HCT116 (cell line): ENCODE results near the gene RIPK3. TPM values are rescaled to one million over a fixed set of nuclear protein-coding genes. Genes with fewer than 3 reads are reported as not detected.

Source experiments
- ATAC-seq: fragments of 200-7000 bp; cut with Tn5 transposase; 2 replicates; pipeline ENCODE4 v1.9.1; 2020; ENCODE audit warnings: mild to moderate bottlenecking, moderate library complexity
- BruUV-seq: library from RNA; stranded (reverse); fragments of 400-500 nt; replicated peaks from 2 replicates; lab custom pipeline; 2021; lab: Mats Ljungman, UMichigan
- CTCF ChIA-PET: fragments of 300-600 bp; sonication (Branson Sonifier 250); formaldehyde crosslinking; loops from one replicate; lab custom pipeline; 2021; ENCODE audit warnings: antibody characterized with exemption; lab: Charles Lee
- POLR2A ChIA-PET: fragments of 300-600, 350-600 bp; sonication (Branson Sonifier 250); formaldehyde crosslinking; loops from one replicate; lab custom pipeline; 2021; ENCODE audit warnings: antibody characterized with exemption; lab: Charles Lee
- RAD21 ChIA-PET, 2 experiments: fragments of 300-600 bp; sonication (Branson Sonifier 250); formaldehyde crosslinking; loops; one replicate each; lab custom pipeline; 2023; ENCODE audit warnings: low total read pairs in 2 of 2; ENCODE audit not compliant: uncharacterized antibody in 2 of 2, unreplicated experiment in 2 of 2, low non-redundant PET in 1 of 2; lab: Charles Lee
- DNase-seq: peaks from one replicate; pipeline ENCODE4 v3.0.0-alpha.2; 2010; ENCODE audit warnings: low read depth, low spot score
- H2AFZ ChIP-seq: fragments of 200-600 bp; shearing (Covaris generic), sonication (generic); 2 replicates; pipeline ENCODE4 v1.6.1; 2017; ENCODE audit warnings: low read depth, mixed run types, mixed read lengths, antibody characterized with exemption, low read length; ENCODE audit not compliant: poor library complexity, severe bottlenecking
- H3K27ac ChIP-seq: 2 replicates; pipeline ENCODE4 v1.5.1; 2012; ENCODE audit warnings: low read depth, low read length
- H3K27me3 ChIP-seq: fragments of 200-600 bp; sonication (generic); 2 replicates; pipeline ENCODE4 v1.6.1; 2016; ENCODE audit warnings: mixed run types, low read length, mixed read lengths; ENCODE audit not compliant: insufficient read depth
- H3K36me3 ChIP-seq, 2 experiments: fragments of 200-500 bp in 1 of 2; fragments of 200-600 bp in 1 of 2; sonication (Bioruptor generic) in 1 of 2; sonication (generic) in 1 of 2; 2 replicates each; pipeline versions ENCODE4 v1.5.1 to v1.6.1; 2014 to 2016; ENCODE audit warnings: low read length in 2 of 2, inconsistent platforms in 1 of 2, mixed read lengths in 1 of 2, mixed run types in 1 of 2; ENCODE audit not compliant: insufficient read depth in 2 of 2, control insufficient read depth in 1 of 2
- H3K4me1 ChIP-seq, 2 experiments: fragments of 200-600 bp in 1 of 2; sonication (generic) in 1 of 2; 2 replicates each; pipeline versions ENCODE4 v1.5.1 to v1.6.1; 2012 to 2017; ENCODE audit warnings: low read length in 2 of 2, inconsistent platforms in 1 of 2, mild to moderate bottlenecking in 1 of 2, mixed read lengths in 1 of 2, mixed run types in 1 of 2, moderate library complexity in 1 of 2; ENCODE audit not compliant: insufficient read depth in 2 of 2, control insufficient read depth in 1 of 2
- H3K4me2 ChIP-seq: fragments of 200-600 bp; sonication (generic); 2 replicates; pipeline ENCODE4 v1.6.1; 2017; ENCODE audit warnings: mixed run types, low read length, mixed read lengths
- H3K4me3 ChIP-seq, 2 experiments: fragments of 200-600 bp in 1 of 2; sonication (generic) in 1 of 2; replicated peaks in 1 of 2; 2 replicates each; pipeline ENCODE4 v1.5.1; 2011 to 2016; ENCODE audit warnings: low read length in 2 of 2, control low read depth in 1 of 2, low read depth in 1 of 2, mild to moderate bottlenecking in 1 of 2, mixed read lengths in 1 of 2, mixed run types in 1 of 2
- H3K79me2 ChIP-seq: fragments of 200-600 bp; sonication (generic); 2 replicates; pipeline ENCODE4 v1.6.1; 2017; ENCODE audit warnings: mild to moderate bottlenecking, mixed run types, low read length, moderate library complexity, mixed read lengths; ENCODE audit not compliant: insufficient read depth
- H3K9ac ChIP-seq: fragments of 200-600 bp; sonication (generic); 2 replicates; pipeline ENCODE4 v1.6.1; 2016; ENCODE audit warnings: low read length, mixed read lengths
- H3K9me2 ChIP-seq: fragments of 200-600 bp; sonication (generic), shearing (Covaris generic); 2 replicates; pipeline ENCODE4 v1.6.1; 2017; ENCODE audit warnings: mixed run types, mild to moderate bottlenecking, moderate library complexity; ENCODE audit not compliant: insufficient read depth
- H3K9me3 ChIP-seq, 2 experiments: fragments of 200-500 bp in 1 of 2; fragments of 200-600 bp in 1 of 2; sonication (Bioruptor generic) in 1 of 2; sonication (generic) in 1 of 2; 2 replicates each; pipeline ENCODE4 v1.6.1; 2014 to 2017; ENCODE audit warnings: low read length in 2 of 2, mixed read lengths in 2 of 2, inconsistent platforms in 1 of 2, low read depth in 1 of 2, mild to moderate bottlenecking in 1 of 2, mixed run types in 1 of 2, moderate library complexity in 1 of 2; ENCODE audit not compliant: control insufficient read depth in 1 of 2, insufficient read depth in 1 of 2
- H4K20me1 ChIP-seq: fragments of 200-600 bp; sonication (generic), shearing (Covaris generic); 2 replicates; pipeline ENCODE4 v1.6.1; 2017; ENCODE audit warnings: mixed run types, mild to moderate bottlenecking, moderate library complexity; ENCODE audit not compliant: insufficient read depth
- CBX3 ChIP-seq: IDR thresholded peaks from 2 replicates; pipeline ENCODE4 v1.6.1; 2012; ENCODE audit warnings: low read depth
- EGR1 ChIP-seq: IDR thresholded peaks from 2 replicates; pipeline ENCODE4 v1.6.1; 2012; ENCODE audit warnings: low read depth
- ELF1 ChIP-seq: IDR thresholded peaks from 2 replicates; pipeline ENCODE4 v1.6.1; 2012; ENCODE audit warnings: low read depth, borderline replicate concordance
- EZH2 ChIP-seq: fragments of 200-600 bp; sonication (generic); IDR thresholded peaks from 2 replicates; pipeline ENCODE4 v1.6.1; 2017; ENCODE audit warnings: antibody characterized with exemption, mixed run types
- JUND ChIP-seq: IDR thresholded peaks from 2 replicates; pipeline ENCODE4 v1.6.1; 2012
- POLR2A ChIP-seq: IDR thresholded peaks from 2 replicates; pipeline ENCODE4 v1.7.0; 2011; ENCODE audit warnings: borderline replicate concordance; ENCODE audit not compliant: insufficient read depth, insufficient read length; ENCODE audit errors: extremely low read depth
- POLR2AphosphoS5 ChIP-seq: IDR thresholded peaks from 2 replicates; pipeline ENCODE4 v1.6.1; 2011; ENCODE audit warnings: mild to moderate bottlenecking, low read depth, low read length, moderate library complexity
- RAD21 ChIP-seq: IDR thresholded peaks from 2 replicates; pipeline ENCODE4 v1.6.1; 2012; ENCODE audit warnings: low read depth, mild to moderate bottlenecking
- SIN3A ChIP-seq: IDR thresholded peaks from 2 replicates; pipeline ENCODE4 v1.6.1; 2012; ENCODE audit warnings: low read depth
- TCF7L2 ChIP-seq: IDR thresholded peaks from 2 replicates; pipeline ENCODE4 v1.7.0; 2011; ENCODE audit warnings: borderline replicate concordance, inconsistent platforms; ENCODE audit not compliant: insufficient read depth, insufficient read length; ENCODE audit errors: extremely low read depth
- YY1 ChIP-seq: IDR thresholded peaks from 2 replicates; pipeline ENCODE4 v1.6.1; 2011; ENCODE audit warnings: low read length, low read depth, moderate library complexity, mild to moderate bottlenecking; ENCODE audit not compliant: insufficient replicate concordance; ENCODE audit errors: extremely low read depth
- intact Hi-C: fragments of 100-400 bp; cut with micrococcal nuclease; formaldehyde crosslinking; loops from 2 replicates; pipeline ENCODE4 v1.10.0; 2022
- total RNA-seq: library from RNA; stranded (reverse); gene quantifications from one replicate; pipeline ENCODE4 v1.2.1, GENCODE V29; 2021; ENCODE audit not compliant: unreplicated experiment
- TF ChIP-seq, protein P1 (sequence below): IDR thresholded peaks from 2 replicates; pipeline ENCODE4 v1.6.1; 2012
- TF ChIP-seq, protein P2 (sequence below): IDR thresholded peaks from 2 replicates; pipeline ENCODE4 v1.6.1; 2012
- TF ChIP-seq, protein P3 (sequence below), 3 experiments: fragments of 200-600 bp in 1 of 3; sonication (generic) in 1 of 3; IDR thresholded peaks in 2 of 3; conservative IDR thresholded peaks in 1 of 3; 2 replicates each; pipeline ENCODE4 v1.5.1; 2012 to 2017; ENCODE audit warnings: low read depth in 2 of 3, low read length in 2 of 3, antibody characterized with exemption in 1 of 3, borderline replicate concordance in 1 of 3, control low read depth in 1 of 3, mild to moderate bottlenecking in 1 of 3, mixed read lengths in 1 of 3, mixed run types in 1 of 3, moderate library complexity in 1 of 3; ENCODE audit not compliant: insufficient read depth in 1 of 3

The RIPK3 gene
- total RNA-seq, 1 experiment from 2014 or later: not detected

DNA sequence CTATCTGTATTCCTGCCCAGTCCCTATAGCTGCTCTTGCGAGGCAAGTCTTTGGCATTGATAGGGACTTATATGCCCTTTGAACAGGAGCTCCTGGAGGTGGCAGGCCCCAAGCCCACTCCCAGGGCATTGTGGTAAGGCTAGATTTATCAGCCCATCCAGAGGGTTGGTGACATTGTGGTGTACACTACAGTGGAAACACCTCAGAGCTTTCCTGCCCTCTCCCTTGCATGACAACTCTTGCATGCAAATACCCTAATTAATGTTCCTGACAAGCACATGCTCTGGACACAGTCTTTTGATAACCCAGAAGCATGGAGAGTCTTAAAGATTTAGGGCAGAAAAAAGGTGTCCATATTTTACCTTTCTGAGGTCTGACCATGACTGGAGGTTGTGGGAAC lies 815 bp upstream of the RIPK3 start (continued):
- TF ChIP-seq, protein P1, sequence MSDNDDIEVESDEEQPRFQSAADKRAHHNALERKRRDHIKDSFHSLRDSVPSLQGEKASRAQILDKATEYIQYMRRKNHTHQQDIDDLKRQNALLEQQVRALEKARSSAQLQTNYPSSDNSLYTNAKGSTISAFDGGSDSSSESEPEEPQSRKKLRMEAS: no peak

DNA sequence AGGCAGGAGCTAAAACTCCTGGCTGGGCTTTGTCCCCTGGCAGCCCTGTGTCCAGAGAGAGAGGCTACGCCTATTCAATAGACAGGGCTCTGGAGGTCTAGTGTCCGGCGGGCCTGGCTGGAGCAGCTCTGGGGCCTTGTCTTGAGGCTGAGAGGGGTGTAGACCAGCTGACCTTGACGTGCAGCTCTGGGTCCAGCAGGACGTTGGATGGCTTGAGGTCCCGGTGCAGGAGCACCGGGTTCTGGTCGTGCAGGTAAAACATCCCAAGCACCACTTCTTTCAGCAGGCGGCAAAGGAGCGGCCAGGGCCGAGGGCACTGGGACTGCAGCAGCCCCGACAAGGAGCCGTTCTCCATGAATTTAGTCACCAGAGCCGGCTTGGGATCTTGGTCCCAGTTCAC lies 948 bp downstream of the RIPK3 start:
- no peaks in the 10 kb centered on the region for H3K27me3 ChIP-seq
- H3K9me3 ChIP-seq: no peaks in the 10 kb centered on the region
- ChIA-PET CTCF (interaction anchor here (0.6 kb wide), 1 partner anchor 93 kb away, joined by 3 read pairs; no protein-coding TSS in a partner anchor), RAD21 (no interaction called here), POLR2A (no interaction called here)
- H3K4me2 ChIP-seq: no peak overlapping the region
- no peak for TF ChIP-seq POLR2AphosphoS5
- no peak for TF ChIP-seq TCF7L2
- no peak for TF ChIP-seq EGR1
- H3K4me1 ChIP-seq: peaks cover 3 to 6% of the 10 kb centered on the region in 2 experiments
- no peak overlapping the region for H3K27ac ChIP-seq
- intact Hi-C loops: no loop called here
- H4K20me1 ChIP-seq: no peaks in the 10 kb centered on the region
- no peaks in the 10 kb centered on the region for H3K36me3 ChIP-seq
- no TSS peak for BruUV-seq
- H2AFZ ChIP-seq: no peak overlapping the region
- DNase-seq: no peak
- no peak overlapping the region for H3K9ac ChIP-seq
- no peaks in the 10 kb centered on the region for H3K79me2 ChIP-seq
- no peak for ATAC-seq
- no peak overlapping the region for H3K4me3 ChIP-seq
- no peaks in the 10 kb centered on the region for H3K9me2 ChIP-seq

DNA sequence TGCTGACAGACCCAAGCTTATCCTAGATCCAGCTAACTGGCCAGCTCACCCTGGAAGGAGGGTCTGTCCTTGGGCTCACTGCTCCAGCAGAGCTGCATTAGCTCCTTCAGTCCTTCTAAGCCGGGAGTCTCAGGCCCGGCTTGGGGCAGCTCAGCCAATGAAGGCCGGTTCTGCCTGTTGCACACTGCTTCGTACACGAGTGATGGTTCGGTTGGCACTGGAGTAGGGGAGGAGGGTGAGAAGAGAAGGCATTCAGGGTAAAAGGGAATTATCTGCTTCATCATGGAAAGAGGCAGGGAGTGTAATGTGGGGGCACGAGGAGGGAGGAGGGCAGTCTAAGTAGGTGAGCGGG lies 2.0 kb downstream of the RIPK3 start:
- Histone ChIP-seq H3K27ac (no peak overlapping the region), H3K9me3 (no peaks in the 10 kb centered on the region), H3K4me3 (no peak overlapping the region), H3K79me2 (no peaks in the 10 kb centered on the region), H3K36me3 (no peaks in the 10 kb centered on the region), H4K20me1 (no peaks in the 10 kb centered on the region), H3K9me2 (no peaks in the 10 kb centered on the region), H3K4me1 (peaks cover 4 to 12% of the 10 kb centered on the region in 2 experiments), H3K9ac (no peak overlapping the region), H3K27me3 (no peaks in the 10 kb centered on the region), H3K4me2 (no peak overlapping the region)
- DNase-seq: no peak
- ChIA-PET POLR2A (no interaction called here), CTCF (interaction anchor here (1.2 kb wide), 1 partner anchor 94 kb away, joined by 6 read pairs; no protein-coding TSS in a partner anchor)
- intact Hi-C loops: no loop called here
- BruUV-seq: no TSS peak
- TF ChIP-seq TCF7L2: no peak
- no peak for TF ChIP-seq YY1
- TF ChIP-seq EZH2: no peak
- TF ChIP-seq, protein P2, sequence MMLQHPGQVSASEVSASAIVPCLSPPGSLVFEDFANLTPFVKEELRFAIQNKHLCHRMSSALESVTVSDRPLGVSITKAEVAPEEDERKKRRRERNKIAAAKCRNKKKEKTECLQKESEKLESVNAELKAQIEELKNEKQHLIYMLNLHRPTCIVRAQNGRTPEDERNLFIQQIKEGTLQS: no peak
- TF ChIP-seq CBX3: no peak
- no peak for TF ChIP-seq EGR1
- TF ChIP-seq, protein P3, sequence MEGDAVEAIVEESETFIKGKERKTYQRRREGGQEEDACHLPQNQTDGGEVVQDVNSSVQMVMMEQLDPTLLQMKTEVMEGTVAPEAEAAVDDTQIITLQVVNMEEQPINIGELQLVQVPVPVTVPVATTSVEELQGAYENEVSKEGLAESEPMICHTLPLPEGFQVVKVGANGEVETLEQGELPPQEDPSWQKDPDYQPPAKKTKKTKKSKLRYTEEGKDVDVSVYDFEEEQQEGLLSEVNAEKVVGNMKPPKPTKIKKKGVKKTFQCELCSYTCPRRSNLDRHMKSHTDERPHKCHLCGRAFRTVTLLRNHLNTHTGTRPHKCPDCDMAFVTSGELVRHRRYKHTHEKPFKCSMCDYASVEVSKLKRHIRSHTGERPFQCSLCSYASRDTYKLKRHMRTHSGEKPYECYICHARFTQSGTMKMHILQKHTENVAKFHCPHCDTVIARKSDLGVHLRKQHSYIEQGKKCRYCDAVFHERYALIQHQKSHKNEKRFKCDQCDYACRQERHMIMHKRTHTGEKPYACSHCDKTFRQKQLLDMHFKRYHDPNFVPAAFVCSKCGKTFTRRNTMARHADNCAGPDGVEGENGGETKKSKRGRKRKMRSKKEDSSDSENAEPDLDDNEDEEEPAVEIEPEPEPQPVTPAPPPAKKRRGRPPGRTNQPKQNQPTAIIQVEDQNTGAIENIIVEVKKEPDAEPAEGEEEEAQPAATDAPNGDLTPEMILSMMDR (IDR thresholded peaks at IDR 0.05 in 2 of 3, conservative IDR thresholded peaks at IDR 0.05 in 1 of 3; ENCODE audit: borderline replicate concordance in 1 of 3, insufficient read depth in 1 of 3, low read depth in 2 of 3, low read length in 2 of 3): no peak
- TF ChIP-seq POLR2A: no peak
- TF ChIP-seq SIN3A: no peak
- no peak for TF ChIP-seq JUND
- TF ChIP-seq, protein P1: no peak
- TF ChIP-seq RAD21: no peak
- TF ChIP-seq ELF1: no peak
- TF ChIP-seq, all 23 proteins: peak for 0
- RAD21 ChIA-PET: no interaction called here
- no peak for ATAC-seq
- no peak overlapping the region for H2AFZ ChIP-seq
